Endothelial cell of umbilical vein (primary cell): ENCODE results near the gene KCNH5. TPM values are rescaled to one million over a fixed set of nuclear protein-coding genes. Genes with fewer than 3 reads are reported as not detected.

ENCODE experiments used
- BruUV-seq: library from RNA; stranded (reverse); fragments of 400-500 nt; replicated peaks from 2 replicates; lab custom pipeline; 2021; lab: Mats Ljungman, UMichigan
- CTCF ChIA-PET: fragments of 300-600, 350-600 bp; sonication (Branson Sonifier 250); formaldehyde crosslinking; loops from one replicate; lab custom pipeline; 2021; ENCODE audit warnings: antibody characterized with exemption, inconsistent platforms; lab: Charles Lee
- POLR2A ChIA-PET: fragments of 300-600, 350-600 bp; sonication (Branson Sonifier 250); formaldehyde crosslinking; loops from one replicate; lab custom pipeline; 2021; ENCODE audit warnings: antibody characterized with exemption, inconsistent platforms; lab: Charles Lee
- DNase-seq: peaks from one replicate; pipeline ENCODE4 v3.0.0-alpha.2; 2011; ENCODE audit warnings: low read depth, low spot score
- FAIRE-seq: peaks from 2 replicates; lab custom pipeline; 2011; peaks lifted over from hg19 to GRCh38; lab: Jason Lieb, UNC
- H2AFZ ChIP-seq: 2 replicates; pipeline ENCODE4 v1.6.0; 2012; ENCODE audit warnings: low read depth, low read length, control low read depth, inconsistent platforms
- H3K27ac ChIP-seq: 2 replicates; pipeline ENCODE4 v1.5.1; 2011; ENCODE audit warnings: low read depth, mild to moderate bottlenecking, control low read depth, low read length, moderate library complexity; ENCODE audit not compliant: insufficient read depth
- H3K27me3 ChIP-seq, 2 experiments: 2 replicates each; pipeline versions ENCODE4 v1.6.0 to v1.6.1; 2011; ENCODE audit warnings: low read length in 2 of 2, mixed read lengths in 1 of 2; ENCODE audit not compliant: control insufficient read depth in 2 of 2, insufficient read depth in 2 of 2
- H3K36me3 ChIP-seq, 2 experiments: 2 replicates in 1 of 2; 3 replicates in 1 of 2; pipeline ENCODE4 v1.5.1; 2011; ENCODE audit warnings: low read length in 2 of 2, mild to moderate bottlenecking in 1 of 2, moderate library complexity in 1 of 2; ENCODE audit not compliant: control insufficient read depth in 2 of 2, insufficient read depth in 2 of 2; ENCODE audit errors: extremely low read depth in 1 of 2
- H3K4me1 ChIP-seq: 3 replicates; pipeline ENCODE4 v1.5.1; 2011; ENCODE audit warnings: mild to moderate bottlenecking, low read length; ENCODE audit not compliant: control insufficient read depth, insufficient read depth; ENCODE audit errors: extremely low read depth
- H3K4me2 ChIP-seq: 2 replicates; pipeline ENCODE4 v1.6.1; 2011; ENCODE audit warnings: low read length, control low read depth, mixed read lengths; ENCODE audit not compliant: insufficient read depth
- H3K4me3 ChIP-seq, 3 experiments: fragments of 200-600 bp in 1 of 3; sonication (generic), shearing (Covaris generic) in 1 of 3; replicated peaks in 1 of 3; 2 replicates each; pipeline ENCODE4 v1.5.1; 2011 to 2016; ENCODE audit warnings: control low read depth in 3 of 3, low read length in 3 of 3, mild to moderate bottlenecking in 2 of 3, inconsistent platforms in 1 of 3, low read depth in 1 of 3, moderate library complexity in 1 of 3; ENCODE audit not compliant: insufficient read depth in 1 of 3
- H3K79me2 ChIP-seq: 2 replicates; pipeline ENCODE4 v1.6.0; 2012; ENCODE audit warnings: low read length, inconsistent platforms; ENCODE audit not compliant: control insufficient read depth, insufficient read depth
- H3K9ac ChIP-seq: replicated peaks from 2 replicates; pipeline ENCODE3; 2011; ENCODE audit warnings: low read length, control low read depth; ENCODE audit not compliant: insufficient read depth; ENCODE audit errors: extremely low read depth
- H3K9me1 ChIP-seq: replicated peaks from 3 replicates; pipeline ENCODE4 v1.6.0; 2011; ENCODE audit warnings: mild to moderate bottlenecking, low read length; ENCODE audit not compliant: control insufficient read depth, insufficient read depth; ENCODE audit errors: extremely low read depth
- H3K9me3 ChIP-seq: replicated peaks from 2 replicates; pipeline ENCODE4 v1.5.1; 2012; ENCODE audit warnings: low read length, inconsistent platforms; ENCODE audit not compliant: control insufficient read depth, insufficient read depth
- H4K20me1 ChIP-seq: replicated peaks from 2 replicates; pipeline ENCODE3; 2011; ENCODE audit warnings: mild to moderate bottlenecking, low read length; ENCODE audit not compliant: control insufficient read depth, insufficient read depth; ENCODE audit errors: extremely low read depth
- EZH2 ChIP-seq: IDR thresholded peaks from 2 replicates; pipeline ENCODE4 v1.6.1; 2012; ENCODE audit warnings: borderline replicate concordance, low read depth, mild to moderate bottlenecking, moderate library complexity, low read length, inconsistent platforms; ENCODE audit not compliant: severe bottlenecking
- FOS ChIP-seq: IDR thresholded peaks from 2 replicates; pipeline ENCODE4 v1.6.1; 2011; ENCODE audit warnings: mild to moderate bottlenecking, low read length, moderate library complexity, borderline replicate concordance; ENCODE audit not compliant: insufficient read depth
- GATA2 ChIP-seq: IDR thresholded peaks from 2 replicates; pipeline ENCODE4 v1.7.0; 2011; ENCODE audit warnings: low read depth, mild to moderate bottlenecking, moderate library complexity, mixed read lengths, low read length; ENCODE audit not compliant: insufficient read length, insufficient read depth
- JUN ChIP-seq: IDR thresholded peaks from 2 replicates; pipeline ENCODE4 v1.6.1; 2011; ENCODE audit warnings: borderline replicate concordance, low read depth; ENCODE audit not compliant: insufficient read length, insufficient read depth
- MYC ChIP-seq: IDR thresholded peaks from one replicate; pipeline ENCODE4 v1.6.1; 2011; ENCODE audit warnings: mild to moderate bottlenecking, low read depth, low read length
- POLR2A ChIP-seq: IDR thresholded peaks from 2 replicates; pipeline ENCODE4 v1.6.1; 2012; ENCODE audit warnings: low read depth, mild to moderate bottlenecking, control low read depth, low read length
- POLR2AphosphoS5 ChIP-seq: IDR thresholded peaks from 2 replicates; pipeline ENCODE4 v1.6.1; 2012; ENCODE audit warnings: low read depth, mild to moderate bottlenecking, control low read depth, low read length, moderate library complexity; ENCODE audit not compliant: insufficient read depth
- dilution Hi-C: fragments of 300-500 bp; cut with MboI; formaldehyde crosslinking; loops from one replicate; pipeline ENCODE4 v1.15.0; 2019; ENCODE audit warnings: low sequenced_read_pairs; ENCODE audit not compliant: extremely low pct_ligation_motif_present
- intact Hi-C: fragments of 100-400 bp; cut with micrococcal nuclease; formaldehyde crosslinking; loops from one replicate; pipeline ENCODE4 v1.10.0; 2022
- polyA plus RNA-seq, 4 experiments: library from polyadenylated mRNA; depleted of rRNA in 3 of 4; stranded (reverse) in 3 of 4; unstranded in 1 of 4; fragments of >200 nt; gene quantifications; 2 replicates each; pipeline versions ENCODE4 v1.2.1 to v1.2.3, GENCODE V29; 2011 to 2012; ENCODE audit warnings: missing spikeins in 1 of 4
- total RNA-seq: library from RNA; stranded (reverse); gene quantifications from 2 replicates; pipeline ENCODE4 v1.2.3, GENCODE V29; 2021
- TF ChIP-seq, protein P1 (sequence below): IDR thresholded peaks from 2 replicates; pipeline ENCODE4 v1.6.1; 2011; ENCODE audit not compliant: insufficient read depth, insufficient read length
- TF ChIP-seq, protein P2 (sequence below), 2 donors: IDR thresholded peaks; 1 replicate in 1 of 2; 2 replicates in 1 of 2; pipeline ENCODE4 v1.5.1; 2011; ENCODE audit warnings: low read length in 2 of 2, mild to moderate bottlenecking in 2 of 2, moderate library complexity in 2 of 2, control low read depth in 1 of 2, inconsistent platforms in 1 of 2, low read depth in 1 of 2; ENCODE audit not compliant: insufficient read depth in 1 of 2; ENCODE audit errors: extremely low read depth in 1 of 2

The KCNH5 gene
- total and polyA plus RNA-seq, 2 donors (not counting 3 experiments of a cell fraction or from before 2014, with no cell fraction given), result not detected

- no TSS peak for BruUV-seq
- ChIA-PET CTCF (no interaction called here), POLR2A (no interaction called here)
- Histone ChIP-seq H3K36me3 (no peaks in the 10 kb centered on the region), H3K79me2 (no peaks in the 10 kb centered on the region), H3K9me3 (no peaks in the 10 kb centered on the region), H3K9me1 (no peaks in the 10 kb centered on the region), H4K20me1 (no peaks in the 10 kb centered on the region), H3K27ac (no peak overlapping the region), H3K4me2 (no peak overlapping the region), H3K9ac (no peak overlapping the region), H3K4me1 (no peaks in the 10 kb centered on the region), H3K27me3 (no peaks in the 10 kb centered on the region), H3K4me3 (no peak overlapping the region), H2AFZ (no peak overlapping the region)
- TF ChIP-seq POLR2A (no peak), FOS (peak; percentile 52), MYC (no peak), GATA2 (no peak)
- intact Hi-C loops, result no loop called here
- DNase-seq (peak; percentile 49), FAIRE-seq (no peak)
- dilution Hi-C loops, result no loop called here
These were observed 353.4 kb downstream of the KCNH5 start for GRCh38 chr14:62691647-62692489.

DNA sequence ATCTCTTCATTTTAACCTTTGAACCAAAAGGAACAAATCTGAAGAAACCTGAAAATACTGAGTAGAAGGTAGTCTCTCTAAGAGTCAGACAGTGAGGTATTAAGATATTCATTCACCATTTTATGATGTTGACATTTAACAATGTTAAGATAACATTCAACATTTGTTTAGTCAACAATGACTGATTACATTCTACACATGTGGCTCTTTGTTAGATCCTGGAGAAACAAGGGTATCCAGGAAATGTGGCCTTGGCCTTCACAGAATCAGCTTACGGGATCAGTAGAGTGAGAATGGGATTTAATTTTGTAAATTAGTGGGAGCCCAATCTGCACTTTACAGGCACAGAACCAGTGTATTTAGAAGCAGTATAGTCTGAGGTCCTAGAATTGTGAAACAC is 355.5 kb downstream of the KCNH5 start:
- H3K9me3 ChIP-seq, result no peaks in the 10 kb centered on the region
- ChIA-PET POLR2A (no interaction called here), CTCF (no interaction called here)
- H3K36me3 ChIP-seq, result no peaks in the 10 kb centered on the region
- H3K4me3 ChIP-seq, result no peak overlapping the region
- H3K9me1 ChIP-seq, result no peaks in the 10 kb centered on the region
- H3K4me1 ChIP-seq, result no peaks in the 10 kb centered on the region
- no peak overlapping the region for H2AFZ ChIP-seq
- BruUV-seq, result no TSS peak
- no peak overlapping the region for H3K4me2 ChIP-seq
- no peak for FAIRE-seq
- DNase-seq, result no peak
- TF ChIP-seq FOS (no peak), GATA2 (no peak), JUN (no peak), POLR2A (no peak), MYC (no peak), EZH2 (no peak), POLR2AphosphoS5 (no peak)
- TF ChIP-seq, protein P1, sequence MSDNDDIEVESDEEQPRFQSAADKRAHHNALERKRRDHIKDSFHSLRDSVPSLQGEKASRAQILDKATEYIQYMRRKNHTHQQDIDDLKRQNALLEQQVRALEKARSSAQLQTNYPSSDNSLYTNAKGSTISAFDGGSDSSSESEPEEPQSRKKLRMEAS, result no peak
- TF ChIP-seq, protein P2, sequence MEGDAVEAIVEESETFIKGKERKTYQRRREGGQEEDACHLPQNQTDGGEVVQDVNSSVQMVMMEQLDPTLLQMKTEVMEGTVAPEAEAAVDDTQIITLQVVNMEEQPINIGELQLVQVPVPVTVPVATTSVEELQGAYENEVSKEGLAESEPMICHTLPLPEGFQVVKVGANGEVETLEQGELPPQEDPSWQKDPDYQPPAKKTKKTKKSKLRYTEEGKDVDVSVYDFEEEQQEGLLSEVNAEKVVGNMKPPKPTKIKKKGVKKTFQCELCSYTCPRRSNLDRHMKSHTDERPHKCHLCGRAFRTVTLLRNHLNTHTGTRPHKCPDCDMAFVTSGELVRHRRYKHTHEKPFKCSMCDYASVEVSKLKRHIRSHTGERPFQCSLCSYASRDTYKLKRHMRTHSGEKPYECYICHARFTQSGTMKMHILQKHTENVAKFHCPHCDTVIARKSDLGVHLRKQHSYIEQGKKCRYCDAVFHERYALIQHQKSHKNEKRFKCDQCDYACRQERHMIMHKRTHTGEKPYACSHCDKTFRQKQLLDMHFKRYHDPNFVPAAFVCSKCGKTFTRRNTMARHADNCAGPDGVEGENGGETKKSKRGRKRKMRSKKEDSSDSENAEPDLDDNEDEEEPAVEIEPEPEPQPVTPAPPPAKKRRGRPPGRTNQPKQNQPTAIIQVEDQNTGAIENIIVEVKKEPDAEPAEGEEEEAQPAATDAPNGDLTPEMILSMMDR (IDR thresholded peaks at IDR 0.05; ENCODE audit: extremely low read depth in 1 of 2, insufficient read depth in 1 of 2, low read depth in 1 of 2, low read length in 2 of 2), result no peak
- no peak overlapping the region for H3K27ac ChIP-seq
- no peaks in the 10 kb centered on the region for H4K20me1 ChIP-seq
- no peak overlapping the region for H3K9ac ChIP-seq
- intact Hi-C loops, result no loop called here
- H3K79me2 ChIP-seq, result no peaks in the 10 kb centered on the region
- H3K27me3 ChIP-seq, result no peaks in the 10 kb centered on the region
- dilution Hi-C loops, result no loop called here
